AG09319 (cell line): ENCODE results near the gene SLC10A4.

Source experiments
- DNase-seq: peaks from one replicate; pipeline ENCODE4 v3.0.0-alpha.2; 2010; ENCODE audit warnings: low read depth; ENCODE audit errors: extremely low read depth
- TF ChIP-seq, protein P1 (sequence below): IDR thresholded peaks from 2 replicates; pipeline ENCODE4 v1.5.1; 2011; ENCODE audit warnings: low read depth, mild to moderate bottlenecking, inconsistent platforms, low read length, moderate library complexity

Gene SLC10A4

DNA sequence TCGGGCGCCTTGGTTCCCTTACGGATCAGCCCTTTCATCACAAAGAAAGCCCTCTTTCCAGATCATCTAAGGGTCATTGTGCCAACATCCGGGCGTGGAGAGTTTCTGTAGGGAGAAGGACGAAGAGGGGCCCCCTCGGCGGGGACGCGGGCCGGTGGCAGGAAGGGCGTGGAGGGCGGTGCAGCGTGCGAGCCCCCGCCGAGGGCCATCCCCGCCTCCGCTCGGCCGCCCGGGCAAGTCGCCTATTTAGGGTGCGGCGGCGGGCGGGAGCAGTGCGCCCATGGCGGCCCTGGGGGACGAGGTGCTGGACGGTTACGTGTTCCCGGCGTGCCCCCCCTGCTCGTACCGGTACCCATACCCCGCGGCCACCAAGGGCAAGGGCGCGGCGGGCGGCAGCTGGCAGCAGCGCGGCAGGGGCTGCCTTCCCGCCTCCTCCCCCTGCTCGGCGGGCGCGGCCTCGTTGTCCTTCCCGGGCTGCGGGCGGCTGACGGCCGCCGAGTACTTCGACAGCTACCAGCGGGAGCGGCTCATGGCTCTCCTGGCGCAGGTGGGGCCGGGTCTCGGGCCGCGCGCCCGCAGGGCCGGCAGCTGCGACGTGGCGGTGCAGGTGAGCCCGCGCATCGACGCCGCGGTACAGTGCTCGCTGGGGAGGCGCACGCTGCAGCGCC, 7.0 kb downstream of the SLC10A4 start, which contains the start of gene ZAR1:
ZAR1 (plus strand) TSS at position 241 of the 668 bp plus-strand sequence; CDS start at position 281, 40 bp downstream.
- TF ChIP-seq, protein P1, sequence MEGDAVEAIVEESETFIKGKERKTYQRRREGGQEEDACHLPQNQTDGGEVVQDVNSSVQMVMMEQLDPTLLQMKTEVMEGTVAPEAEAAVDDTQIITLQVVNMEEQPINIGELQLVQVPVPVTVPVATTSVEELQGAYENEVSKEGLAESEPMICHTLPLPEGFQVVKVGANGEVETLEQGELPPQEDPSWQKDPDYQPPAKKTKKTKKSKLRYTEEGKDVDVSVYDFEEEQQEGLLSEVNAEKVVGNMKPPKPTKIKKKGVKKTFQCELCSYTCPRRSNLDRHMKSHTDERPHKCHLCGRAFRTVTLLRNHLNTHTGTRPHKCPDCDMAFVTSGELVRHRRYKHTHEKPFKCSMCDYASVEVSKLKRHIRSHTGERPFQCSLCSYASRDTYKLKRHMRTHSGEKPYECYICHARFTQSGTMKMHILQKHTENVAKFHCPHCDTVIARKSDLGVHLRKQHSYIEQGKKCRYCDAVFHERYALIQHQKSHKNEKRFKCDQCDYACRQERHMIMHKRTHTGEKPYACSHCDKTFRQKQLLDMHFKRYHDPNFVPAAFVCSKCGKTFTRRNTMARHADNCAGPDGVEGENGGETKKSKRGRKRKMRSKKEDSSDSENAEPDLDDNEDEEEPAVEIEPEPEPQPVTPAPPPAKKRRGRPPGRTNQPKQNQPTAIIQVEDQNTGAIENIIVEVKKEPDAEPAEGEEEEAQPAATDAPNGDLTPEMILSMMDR: no peak
- no peak for DNase-seq

DNA sequence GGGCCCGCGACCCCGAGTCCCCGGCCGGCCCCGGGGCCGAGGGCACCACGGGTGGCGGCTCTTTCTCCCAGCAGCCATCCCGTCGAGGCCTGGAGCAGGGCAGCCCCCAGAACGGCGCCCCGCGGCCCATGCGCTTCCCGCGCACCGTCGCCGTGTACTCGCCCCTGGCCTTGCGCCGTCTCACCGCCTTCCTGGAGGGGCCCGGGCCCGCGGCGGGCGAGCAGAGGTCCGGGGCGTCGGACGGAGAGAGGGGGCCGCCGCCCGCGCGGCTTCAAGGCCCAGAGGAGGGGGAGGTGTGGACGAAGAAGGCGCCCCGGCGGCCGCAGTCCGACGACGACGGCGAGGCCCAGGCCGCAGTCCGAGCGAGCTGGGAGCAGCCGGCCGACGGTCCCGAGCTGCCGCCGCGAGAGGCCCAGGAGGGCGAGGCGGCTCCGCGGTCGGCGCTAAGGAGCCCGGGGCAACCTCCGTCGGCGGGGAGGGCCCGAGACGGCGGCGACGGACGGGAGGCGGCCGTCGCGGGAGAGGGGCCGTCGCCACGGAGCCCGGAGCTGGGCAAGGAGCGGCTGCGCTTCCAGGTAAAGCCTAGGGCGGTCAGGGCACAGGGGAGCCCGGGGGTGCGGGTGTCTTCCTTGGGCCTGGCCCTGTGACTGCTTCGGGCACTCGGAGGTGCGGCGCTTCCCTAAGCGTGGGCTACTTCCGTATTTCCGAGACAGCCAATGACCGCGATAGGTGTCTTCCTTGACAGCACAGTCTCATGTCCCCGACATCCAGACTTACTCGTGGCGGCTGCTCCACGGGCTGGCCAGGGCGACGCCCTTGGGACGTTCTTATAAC, 7.8 kb downstream of the SLC10A4 start:
- DNase-seq: no peak
- TF ChIP-seq, protein P1: no peak

GRCh38 chr4:48491514-48492176, 8.5 kb downstream of the SLC10A4 start:
- no peak for DNase-seq
- TF ChIP-seq, protein P1: no peak

DNA sequence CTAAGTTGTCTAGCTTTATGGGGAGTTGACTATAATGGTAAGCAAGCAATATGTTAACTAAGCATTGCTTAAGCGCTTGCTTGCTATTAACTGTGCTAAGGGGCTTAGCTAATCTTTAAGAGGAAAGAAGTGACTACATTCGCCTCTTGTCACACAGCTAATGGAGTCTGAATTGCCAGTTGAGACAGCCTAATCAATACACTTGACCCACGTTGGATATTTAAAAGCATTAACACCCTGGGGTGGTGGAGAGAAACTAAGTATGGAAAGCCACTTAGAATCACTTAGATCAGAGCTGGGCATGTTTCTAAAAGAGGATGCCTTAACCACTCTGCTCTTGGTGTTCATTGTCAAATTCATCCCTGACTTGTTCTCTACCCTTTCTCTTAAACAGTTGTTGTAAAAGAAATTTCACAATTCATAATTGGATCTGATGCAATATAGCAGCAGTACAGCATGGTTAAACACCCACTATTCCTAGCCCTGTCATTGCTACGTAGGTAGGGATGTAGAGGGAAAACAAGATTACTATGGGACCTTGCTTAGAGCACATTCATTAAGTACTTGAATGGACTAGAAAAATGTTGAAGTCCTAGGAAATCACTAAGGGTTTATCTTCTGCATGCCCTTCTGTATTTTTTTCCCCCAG, 10.4 kb downstream of the SLC10A4 start:
- no peak for DNase-seq
- TF ChIP-seq, protein P1: no peak

DNA sequence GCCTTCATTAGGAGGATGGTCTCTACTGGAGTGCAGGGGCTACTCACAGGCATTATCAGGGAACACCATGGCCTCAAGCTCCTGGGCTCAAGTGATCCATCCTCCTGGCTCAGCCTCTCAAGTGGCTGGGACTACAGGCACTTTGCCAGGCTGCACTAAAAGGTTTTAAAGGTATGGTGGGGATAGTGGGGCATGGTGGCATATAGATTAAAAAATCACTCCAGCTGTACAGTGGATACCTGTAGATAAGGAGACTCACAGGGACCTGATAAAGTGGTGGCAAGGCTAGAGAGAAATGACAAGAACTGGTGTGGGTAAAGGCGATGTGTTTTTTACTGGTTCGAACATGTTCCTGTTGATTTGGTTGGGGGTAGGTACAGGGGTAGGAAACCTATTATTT, 12.8 kb downstream of the SLC10A4 start:
- TF ChIP-seq, protein P1: no peak
- DNase-seq: no peak

DNA sequence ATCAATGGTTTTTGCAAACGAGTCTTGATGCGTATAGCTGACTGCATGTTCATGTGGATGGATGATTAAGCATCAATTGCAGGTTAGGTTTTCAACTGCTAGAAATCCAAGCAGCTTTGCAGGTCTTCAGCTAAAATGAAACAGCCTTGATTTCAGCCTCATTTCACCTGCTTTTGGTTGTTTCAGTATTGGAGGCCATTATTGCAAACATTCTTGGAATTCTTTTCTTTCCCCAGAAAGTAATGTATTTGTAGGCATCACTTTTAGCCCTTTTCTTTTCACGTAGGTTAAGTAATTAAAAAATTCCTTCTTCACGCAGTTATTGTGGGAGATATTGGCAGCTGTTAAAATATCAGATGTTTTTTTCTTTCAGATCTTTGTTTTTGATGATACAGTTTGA, 15.8 kb downstream of the SLC10A4 start:
- TF ChIP-seq, protein P1: no peak
- no peak for DNase-seq
